A549 (cell line): Measurements from ENCODE around the gene CEP126. TPM values are rescaled to one million over a fixed set of nuclear protein-coding genes. Genes with fewer than 3 reads are reported as not detected.
"Not testable (repeated sequence)": the region's sequence is repeated elsewhere in the genome, so short reads cannot be mapped to it uniquely, and the experiment has no call there.

Experiments
- ATAC-seq, 2 experiments: fragments of 200-7000 bp in 1 of 2; fragments of >200 bp in 1 of 2; cut with Nextera tagmentation in 1 of 2; cut with Tn5 transposase in 1 of 2; 3 replicates each; pipeline versions ENCODE4 v1.8.0 to v1.9.1; 2018 to 2020; ENCODE audit warnings: mild to moderate bottlenecking in 1 of 2, moderate library complexity in 1 of 2
- CTCF ChIA-PET: fragments of 300-600 bp; sonication (Branson Sonifier 250); formaldehyde crosslinking; extraction: SDS; loops from one replicate; lab custom pipeline; 2021; ENCODE audit warnings: antibody characterized with exemption, inconsistent platforms; lab: Yijun Ruan, JAX
- POLR2A ChIA-PET: fragments of 350-600 bp; formaldehyde crosslinking; extraction: SDS; loops from one replicate; lab custom pipeline; 2021; ENCODE audit warnings: antibody characterized with exemption, inconsistent platforms; lab: Yijun Ruan, JAX
- DNase-seq, 2 experiments: peaks; one replicate each; pipeline versions ENCODE4 v3.0.0 to v3.0.0-alpha.2; 2011 to 2016; ENCODE audit warnings: low read depth in 1 of 2, low spot score in 1 of 2
- FAIRE-seq: peaks from 2 replicates; lab custom pipeline; 2011; peaks lifted over from hg19 to GRCh38; lab: Jason Lieb, UNC
- H3K27ac ChIP-seq, 2 experiments: fragments of >200 bp; sonication (Bioruptor Twin); formaldehyde crosslinking; 3 replicates each; pipeline ENCODE4 v1.5.1; 2016 to 2017
- H3K4me1 ChIP-seq: fragments of >200 bp; sonication (Bioruptor Twin); formaldehyde crosslinking; 3 replicates; pipeline ENCODE4 v1.6.1; 2016
- H3K4me2 ChIP-seq: fragments of >200 bp; sonication (Bioruptor Twin); formaldehyde crosslinking; 3 replicates; pipeline ENCODE4 v1.6.1; 2016
- H3K4me3 ChIP-seq: fragments of >200 bp; sonication (Bioruptor Twin); formaldehyde crosslinking; 3 replicates; pipeline ENCODE4 v1.5.1; 2016
- H3K9me3 ChIP-seq: fragments of >200 bp; sonication (Bioruptor Twin); formaldehyde crosslinking; 3 replicates; pipeline ENCODE4 v1.6.1; 2016
- CBX2 ChIP-seq: fragments of 200-600 bp; sonication (generic); IDR thresholded peaks from 2 replicates; pipeline ENCODE4 v1.6.1; 2016; ENCODE audit warnings: low read depth, mild to moderate bottlenecking, borderline replicate concordance
- CBX8 ChIP-seq: fragments of 200-600 bp; sonication (generic); IDR thresholded peaks from 2 replicates; pipeline ENCODE4 v1.6.1; 2016
- CHD2 ChIP-seq: fragments of 150-350 bp; IDR thresholded peaks from 2 replicates; pipeline ENCODE4 v1.6.1; 2014; ENCODE audit warnings: low read length; ENCODE audit not compliant: partially characterized antibody
- CHD4 ChIP-seq: fragments of 200-600 bp; sonication (generic); IDR thresholded peaks from 2 replicates; pipeline ENCODE4 v1.6.1; 2016; ENCODE audit warnings: antibody characterized with exemption, mild to moderate bottlenecking, borderline replicate concordance
- EP300 ChIP-seq, 2 experiments: fragments of >200 bp; sonication (Bioruptor Twin); formaldehyde crosslinking; IDR thresholded peaks; 2 replicates in 1 of 2; 3 replicates in 1 of 2; pipeline ENCODE4 v1.6.1; 2016 to 2017
- ESRRA ChIP-seq: fragments of 150-350 bp; IDR thresholded peaks from 2 replicates; pipeline ENCODE4 v1.6.1; 2014; ENCODE audit warnings: mild to moderate bottlenecking, low read length, borderline replicate concordance
- GATA3 ChIP-seq: IDR thresholded peaks from 2 replicates; pipeline ENCODE4 v1.6.1; 2012; ENCODE audit warnings: borderline replicate concordance
- HOXA7 ChIP-seq: fragments of 250-450 bp; sonication (Bioruptor Pico); IDR thresholded peaks from 2 replicates; pipeline ENCODE4 v1.5.0; 2020; ENCODE audit warnings: mild to moderate bottlenecking, moderate library complexity
- KDM5A ChIP-seq: fragments of 200-600 bp; sonication (generic); IDR thresholded peaks from 2 replicates; pipeline ENCODE4 v1.6.1; 2016; ENCODE audit warnings: antibody characterized with exemption, mild to moderate bottlenecking
- MAFK ChIP-seq: fragments of 450-650 bp; IDR thresholded peaks from 2 replicates; pipeline ENCODE4 v1.6.1; 2014; ENCODE audit not compliant: partially characterized antibody
- MYC ChIP-seq: IDR thresholded peaks from 2 replicates; pipeline ENCODE4 v1.6.1; 2012; ENCODE audit warnings: mild to moderate bottlenecking, inconsistent platforms, low read length, improper control_type of control experiment, borderline replicate concordance
- NR3C1 ChIP-seq: fragments of >200 bp; sonication (Bioruptor Twin); formaldehyde crosslinking; IDR thresholded peaks from 3 replicates; pipeline ENCODE4 v1.6.1; 2017
- POLR2A ChIP-seq: IDR thresholded peaks from 2 replicates; pipeline ENCODE4 v1.6.1; 2012; ENCODE audit warnings: mild to moderate bottlenecking, low read length
- POLR2AphosphoS2 ChIP-seq: conservative IDR thresholded peaks from 2 replicates; pipeline ENCODE4 v1.6.1; 2012; ENCODE audit warnings: low read length, improper control_type of control experiment, inconsistent platforms
- RAD21 ChIP-seq, 2 experiments: fragments of >200 bp in 1 of 2; sonication (Bioruptor Twin) in 1 of 2; formaldehyde crosslinking in 1 of 2; IDR thresholded peaks in 1 of 2; conservative IDR thresholded peaks in 1 of 2; 2 replicates in 1 of 2; 3 replicates in 1 of 2; pipeline ENCODE4 v1.6.1; 2012 to 2018; ENCODE audit warnings: inconsistent platforms in 1 of 2
- RCOR1 ChIP-seq: fragments of 150-350 bp; IDR thresholded peaks from 2 replicates; pipeline ENCODE4 v1.6.1; 2014; ENCODE audit warnings: antibody characterized with exemption, low read length, low read depth
- RFX5 ChIP-seq: fragments of 450-650 bp; IDR thresholded peaks from 2 replicates; pipeline ENCODE4 v1.7.1; 2014; ENCODE audit warnings: antibody characterized with exemption, mild to moderate bottlenecking, moderate library complexity
- RNF2 ChIP-seq: fragments of 200-600 bp; sonication (generic); IDR thresholded peaks from 2 replicates; pipeline ENCODE4 v1.6.1; 2016; ENCODE audit warnings: low read depth, mild to moderate bottlenecking, antibody characterized with exemption, moderate library complexity, borderline replicate concordance
- SMC3 ChIP-seq: fragments of >200 bp; sonication (Bioruptor Twin); formaldehyde crosslinking; IDR thresholded peaks from 3 replicates; pipeline ENCODE4 v1.6.1; 2018; ENCODE audit warnings: inconsistent platforms
- TFCP2L1 ChIP-seq: fragments of 250-450 bp; sonication (Bioruptor Pico); IDR thresholded peaks from 2 replicates; pipeline ENCODE4 v1.5.0; 2021; ENCODE audit warnings: mild to moderate bottlenecking
- WGBS: methylation state at CpG from one replicate; pipeline ENCODE4 v1.1.6; 2017; ENCODE audit errors: missing lambda C conversion rate; 5-methylcytosine and 5-hydroxymethylcytosine counted together
- polyA plus RNA-seq, 4 experiments: library from polyadenylated mRNA; depleted of rRNA in 3 of 4; stranded (reverse); fragments of >200 nt; fragmentation: RNase III in 1 of 4; extraction: RNeasy Plus Mini Kit Qiagen cat#74134 plus additional on column Dnase treatment in 1 of 4; gene quantifications; 2 replicates in 3 of 4; 3 replicates in 1 of 4; pipeline ENCODE4 v1.2.3, GENCODE V29; 2011 to 2017
- TF ChIP-seq, protein P1 (sequence below): fragments of >200 bp; sonication (Bioruptor Twin); formaldehyde crosslinking; IDR thresholded peaks from 2 replicates; pipeline ENCODE4 v1.6.1; 2016
- TF ChIP-seq, protein P2 (sequence below): IDR thresholded peaks from 2 replicates; pipeline ENCODE4 v1.6.1; 2012; ENCODE audit warnings: low read depth, borderline replicate concordance
- TF ChIP-seq, protein P3 (sequence below): fragments of >200 bp; sonication (Bioruptor Twin); formaldehyde crosslinking; IDR thresholded peaks from 3 replicates; pipeline ENCODE4 v1.5.1; 2016

The CEP126 gene
- polyA plus RNA-seq, 2 of the 4 experiments (the other 2 are of a cell fraction) = 2.6 to 8.7 TPM

DNA sequence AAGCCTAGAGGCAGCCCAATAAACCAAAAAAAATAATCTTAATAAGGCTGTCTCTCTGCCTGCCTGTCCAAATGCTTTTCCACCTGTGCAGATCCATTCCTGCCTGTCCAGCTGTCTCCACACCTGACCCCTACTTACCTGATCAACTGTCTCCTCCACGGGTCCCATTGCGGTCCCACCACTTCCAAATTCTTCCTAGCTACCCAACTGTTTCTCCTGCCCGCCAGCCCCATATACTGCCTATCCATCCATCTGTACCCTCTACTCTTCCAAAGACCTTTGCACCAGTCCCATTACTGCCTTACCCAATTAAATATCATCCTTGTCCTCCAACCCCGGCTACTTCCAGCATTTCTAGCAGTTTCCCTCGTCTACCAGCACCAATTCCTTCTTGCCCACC, 40.9 kb downstream of the CEP126 start:
- CTCF ChIA-PET = no interaction called here
- FAIRE-seq (no peak), DNase-seq (no peak), ATAC-seq (no peak)
- 83% methylated on average over 5 of the region's 5 CpGs for WGBS
- POLR2A ChIA-PET = no interaction called here
- TF ChIP-seq HOXA7 (CRISPR knock-in tag) = no peak
- TF ChIP-seq, protein P1, sequence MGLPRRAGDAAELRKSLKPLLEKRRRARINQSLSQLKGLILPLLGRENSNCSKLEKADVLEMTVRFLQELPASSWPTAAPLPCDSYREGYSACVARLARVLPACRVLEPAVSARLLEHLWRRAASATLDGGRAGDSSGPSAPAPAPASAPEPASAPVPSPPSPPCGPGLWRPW = no peak
- TF ChIP-seq CBX8 = no peak
- TF ChIP-seq CHD4 = no peak
- no peak for TF ChIP-seq MYC
- no peak for TF ChIP-seq KDM5A
- no peak for TF ChIP-seq POLR2A
- TF ChIP-seq TFCP2L1 (CRISPR knock-in tag) = no peak
- no peak for TF ChIP-seq EP300 (IDR thresholded peaks at IDR 0.05)
- TF ChIP-seq MAFK = no peak
- no peak for TF ChIP-seq ESRRA
- no peak for TF ChIP-seq GATA3
- no peak for TF ChIP-seq RNF2
- H3K9me3 ChIP-seq = no peaks in the 10 kb centered on the region
- H3K4me3 ChIP-seq = no peak overlapping the region
- H3K4me1 ChIP-seq = no peaks in the 10 kb centered on the region
- H3K27ac ChIP-seq = no peak overlapping the region
- no peak overlapping the region for H3K4me2 ChIP-seq

DNA sequence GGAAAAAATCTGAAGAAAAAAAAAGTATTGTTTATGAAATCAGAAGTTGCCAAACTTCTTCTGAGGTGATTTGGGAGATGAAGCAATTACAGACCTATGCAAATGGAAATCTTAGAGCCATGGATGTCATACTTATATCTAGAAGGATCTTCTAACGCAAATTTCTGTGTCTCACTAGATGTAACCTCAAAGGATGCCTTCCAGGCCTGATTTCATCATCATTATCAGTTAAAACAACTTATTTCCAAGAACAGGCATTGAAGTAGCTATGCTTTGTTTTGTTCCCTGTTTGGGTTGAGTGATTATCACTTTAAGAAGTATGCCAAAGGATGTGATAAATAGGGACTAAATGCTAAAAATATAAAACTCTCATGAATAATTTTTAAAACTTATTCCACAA, 45.4 kb downstream of the CEP126 start:
- 100% methylated on average over 1 of the region's 1 CpG for WGBS
- Histone ChIP-seq H3K4me2 (no peak overlapping the region), H3K4me3 (no peak overlapping the region), H3K27ac (no peak overlapping the region), H3K9me3 (no peaks in the 10 kb centered on the region), H3K4me1 (no peaks in the 10 kb centered on the region)
- ATAC-seq (no peak), DNase-seq (no peak), FAIRE-seq (no peak)
- ChIA-PET POLR2A (no interaction called here), CTCF (no interaction called here)
- TF ChIP-seq, protein P2, sequence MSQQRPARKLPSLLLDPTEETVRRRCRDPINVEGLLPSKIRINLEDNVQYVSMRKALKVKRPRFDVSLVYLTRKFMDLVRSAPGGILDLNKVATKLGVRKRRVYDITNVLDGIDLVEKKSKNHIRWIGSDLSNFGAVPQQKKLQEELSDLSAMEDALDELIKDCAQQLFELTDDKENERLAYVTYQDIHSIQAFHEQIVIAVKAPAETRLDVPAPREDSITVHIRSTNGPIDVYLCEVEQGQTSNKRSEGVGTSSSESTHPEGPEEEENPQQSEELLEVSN = no peak
- TF ChIP-seq, protein P1 = no peak
- no peak for TF ChIP-seq POLR2AphosphoS2
- TF ChIP-seq RFX5 = no peak
- TF ChIP-seq CBX2 = no peak
- no peak for TF ChIP-seq RNF2
- TF ChIP-seq CHD2 = no peak
- TF ChIP-seq SMC3 = no peak
- no peak for TF ChIP-seq NR3C1

DNA sequence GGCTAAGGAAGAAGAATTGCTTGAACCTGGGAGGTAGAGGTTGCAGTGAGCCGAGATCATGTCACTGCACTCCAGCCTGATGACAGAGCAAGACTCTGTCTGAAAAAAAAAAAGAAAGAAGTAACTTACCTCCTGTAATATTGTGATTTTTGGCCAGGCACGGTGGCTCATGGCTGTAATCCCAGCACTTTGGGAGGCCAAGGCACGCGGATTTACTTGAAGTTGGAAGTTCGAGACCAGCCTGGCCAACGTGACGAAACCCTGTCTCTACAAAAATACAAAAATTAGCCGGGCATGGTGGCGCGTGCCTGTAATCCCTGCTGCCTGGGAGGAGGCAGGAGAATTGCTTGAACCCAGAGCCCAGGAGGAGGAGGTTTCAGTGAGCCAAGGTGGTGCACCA, 49.4 kb downstream of the CEP126 start:
- FAIRE-seq, H3K4me2 ChIP-seq, DNase-seq, H3K4me3 ChIP-seq, POLR2A ChIA-PET, ATAC-seq, H3K9me3 ChIP-seq, H3K27ac ChIP-seq, CTCF ChIA-PET, H3K4me1 ChIP-seq: not testable (repeated sequence)
- 93% methylated on average over 10 of the region's 10 CpGs for WGBS

DNA sequence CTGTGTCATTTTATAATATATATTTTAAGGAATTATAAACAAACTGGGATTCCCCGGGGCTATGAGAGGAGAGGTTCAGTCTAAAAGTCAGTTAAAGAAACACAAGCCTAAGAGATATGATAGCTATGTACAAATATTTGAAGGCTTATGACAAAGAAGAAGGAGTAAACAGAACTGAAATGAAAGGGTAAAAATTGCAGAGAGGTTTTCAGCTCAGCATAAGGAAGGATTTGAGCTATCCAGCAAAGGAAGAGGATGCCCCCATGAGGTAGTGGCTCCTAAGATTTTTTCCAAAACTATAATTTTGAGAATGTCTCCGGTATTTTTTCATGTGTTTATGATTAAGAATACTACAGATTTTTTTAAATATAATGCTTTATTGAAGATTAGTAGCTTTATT, 59.4 kb downstream of the CEP126 start:
- DNase-seq (peak in 1 of 2 experiments; percentile 55), FAIRE-seq (no peak), ATAC-seq (peak; percentile 47 to 88; a peak in 5 of 6 replicates)
- Histone ChIP-seq H3K4me2 (peak overlapping the region; percentile 69), H3K4me3 (no peak overlapping the region), H3K27ac (peak overlapping the region in 1 of 2 experiments; percentile 52; a peak in 2 of 6 replicates), H3K4me1 (peaks cover 15% of the 10 kb centered on the region; the same call in 2 of the 3 replicates), H3K9me3 (no peaks in the 10 kb centered on the region)
- TF ChIP-seq HOXA7 (CRISPR knock-in tag) (no peak), GATA3 (peak; percentile 37; the same call in 1 of the 2 replicates), RAD21 (conservative IDR thresholded peaks at IDR 0.05 in 1 of 2, IDR thresholded peaks at IDR 0.05 in 1 of 2) (peak; percentile 68 to 74), SMC3 (peak; percentile 66), RCOR1 (no peak)
- TF ChIP-seq, protein P3, sequence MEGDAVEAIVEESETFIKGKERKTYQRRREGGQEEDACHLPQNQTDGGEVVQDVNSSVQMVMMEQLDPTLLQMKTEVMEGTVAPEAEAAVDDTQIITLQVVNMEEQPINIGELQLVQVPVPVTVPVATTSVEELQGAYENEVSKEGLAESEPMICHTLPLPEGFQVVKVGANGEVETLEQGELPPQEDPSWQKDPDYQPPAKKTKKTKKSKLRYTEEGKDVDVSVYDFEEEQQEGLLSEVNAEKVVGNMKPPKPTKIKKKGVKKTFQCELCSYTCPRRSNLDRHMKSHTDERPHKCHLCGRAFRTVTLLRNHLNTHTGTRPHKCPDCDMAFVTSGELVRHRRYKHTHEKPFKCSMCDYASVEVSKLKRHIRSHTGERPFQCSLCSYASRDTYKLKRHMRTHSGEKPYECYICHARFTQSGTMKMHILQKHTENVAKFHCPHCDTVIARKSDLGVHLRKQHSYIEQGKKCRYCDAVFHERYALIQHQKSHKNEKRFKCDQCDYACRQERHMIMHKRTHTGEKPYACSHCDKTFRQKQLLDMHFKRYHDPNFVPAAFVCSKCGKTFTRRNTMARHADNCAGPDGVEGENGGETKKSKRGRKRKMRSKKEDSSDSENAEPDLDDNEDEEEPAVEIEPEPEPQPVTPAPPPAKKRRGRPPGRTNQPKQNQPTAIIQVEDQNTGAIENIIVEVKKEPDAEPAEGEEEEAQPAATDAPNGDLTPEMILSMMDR = peak; percentile 52
- ChIA-PET CTCF (interaction anchor here (0.7 to 3.2 kb wide), 6 partner anchors 9 to 113 kb away, joined by 3 to 28 read pairs (median 4); no protein-coding TSS in a partner anchor), POLR2A (interaction anchor here (1.0 kb wide), 1 partner anchor 60 kb away, joined by 3 read pairs; the partner anchor contains the start of gene CEP126)
- WGBS = 2% methylated on average over 2 of the region's 2 CpGs
